ENCODE measurements around the gene TAF3. TPM values are rescaled to one million over a fixed set of nuclear protein-coding genes. Genes with fewer than 3 reads are reported as not detected.

The TAF3 gene
- total RNA-seq, 1 donor from 2014 or later = 8.5 TPM

- Histone ChIP-seq H3K4me1 (no peaks in the 10 kb centered on the region), H3K4me3 (no peak overlapping the region), H3K36me3 (no peaks in the 10 kb centered on the region), H3K27ac (no peak overlapping the region), H3K27me3 (no peaks in the 10 kb centered on the region), H3K9me3 (no peaks in the 10 kb centered on the region)
- no peak for TF ChIP-seq CTCF (IDR thresholded peaks at IDR 0.05)
- DNase-seq (ENCODE audit: low spot score in 2 of 2) = no peak
- intact Hi-C loops (cut with DNase I) = no loop called here
Measured at GRCh38 chr10:7988989-7989388, 170.7 kb downstream of the TAF3 start.

- TF ChIP-seq CTCF (IDR thresholded peaks at IDR 0.05) = no peak
- Histone ChIP-seq H3K4me3 (no peak overlapping the region), H3K9me3 (peaks cover 0 to 3% of the 10 kb centered on the region in 2 donors), H3K27me3 (no peaks in the 10 kb centered on the region), H3K4me1 (no peaks in the 10 kb centered on the region), H3K36me3 (peaks cover 0 to 8% of the 10 kb centered on the region in 2 donors), H3K27ac (no peak overlapping the region)
- no peak for DNase-seq (ENCODE audit: low spot score in 2 of 2)
- intact Hi-C loops (cut with DNase I) = no loop called here
Measured at GRCh38 chr10:7998831-7999230, 180.5 kb downstream of the TAF3 start.

GRCh38 chr10:8004469-8005000, 186.2 kb downstream of the TAF3 start:
- Histone ChIP-seq H3K36me3 (peaks cover 2 to 12% of the 10 kb centered on the region in 2 donors), H3K27me3 (no peaks in the 10 kb centered on the region), H3K4me1 (no peaks in the 10 kb centered on the region), H3K27ac (no peak overlapping the region), H3K9me3 (peaks cover 0 to 14% of the 10 kb centered on the region in 2 donors), H3K4me3 (no peak overlapping the region)
- no peak for DNase-seq (ENCODE audit: low spot score in 2 of 2)
- TF ChIP-seq CTCF (IDR thresholded peaks at IDR 0.05) = no peak
- intact Hi-C loops (cut with DNase I) = no loop called here

DNA sequence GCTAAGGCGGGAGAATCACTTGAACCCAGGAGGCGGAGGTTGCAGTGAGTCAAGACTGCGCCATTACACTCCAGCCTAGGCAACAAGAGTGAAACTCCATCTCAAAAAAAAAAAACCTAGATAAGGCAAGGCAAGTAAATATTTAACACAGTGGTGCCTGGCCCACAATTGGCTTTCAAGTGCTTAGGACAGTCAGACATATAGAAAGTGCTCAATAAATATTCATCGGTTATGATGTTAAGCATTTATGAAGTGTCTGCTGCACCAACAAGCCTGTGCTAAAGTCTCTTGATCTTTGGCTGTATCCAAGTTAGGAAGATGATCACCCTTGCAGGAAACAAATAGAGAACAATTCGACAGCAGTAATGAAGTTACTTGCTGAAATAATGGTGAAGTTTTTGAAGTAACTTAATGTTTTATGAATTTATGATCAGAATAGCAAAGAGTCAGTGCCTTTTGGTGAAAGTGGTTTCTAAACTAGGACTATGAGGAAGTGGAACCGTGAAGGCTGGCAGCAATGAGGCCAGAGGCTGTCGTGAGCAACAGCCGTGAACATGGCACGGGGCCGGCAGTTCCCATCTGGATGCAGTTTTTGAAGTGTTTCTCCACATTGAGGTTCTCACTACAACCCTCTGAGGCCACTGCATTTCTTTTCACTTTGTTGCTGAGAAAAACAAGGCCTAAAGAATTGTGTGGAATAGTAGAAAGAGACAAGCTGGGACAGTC, 188.1 kb downstream of the TAF3 start:
- no peaks in the 10 kb centered on the region for H3K27me3 ChIP-seq
- peaks cover 0 to 14% of the 10 kb centered on the region in 2 donors for H3K9me3 ChIP-seq
- peaks cover 14 to 31% of the 10 kb centered on the region in 2 donors for H3K36me3 ChIP-seq
- TF ChIP-seq CTCF (IDR thresholded peaks at IDR 0.05) = no peak
- no peak overlapping the region for H3K4me3 ChIP-seq
- intact Hi-C loops (cut with DNase I) = no loop called here
- no peak for DNase-seq (ENCODE audit: low spot score in 2 of 2)
- no peak overlapping the region for H3K27ac ChIP-seq
- H3K4me1 ChIP-seq = no peaks in the 10 kb centered on the region

- H3K36me3 ChIP-seq = peaks cover 17 to 35% of the 10 kb centered on the region in 2 donors
- TF ChIP-seq CTCF (IDR thresholded peaks at IDR 0.05) = no peak
- intact Hi-C loops (cut with DNase I) = no loop called here
Measured at GRCh38 chr10:8009031-8009430, 190.7 kb downstream of the TAF3 start.

More at GRCh38 chr10:8009031-8009430, 190.7 kb downstream of the TAF3 start:
- no peaks in the 10 kb centered on the region for H3K27me3 ChIP-seq
- DNase-seq (ENCODE audit: low spot score in 2 of 2) = no peak
- H3K4me1 ChIP-seq = no peaks in the 10 kb centered on the region
- no peak overlapping the region for H3K27ac ChIP-seq
- peaks cover 0 to 9% of the 10 kb centered on the region in 2 donors for H3K9me3 ChIP-seq
- no peak overlapping the region for H3K4me3 ChIP-seq

Measured in ascending aorta (tissue), 2 donors.